HG03097 (cell line): ENCODE results near the gene MAEA.
"Not testable (repeated sequence)": the region's sequence is repeated elsewhere in the genome, so short reads cannot be mapped to it uniquely, and the experiment has no call there.

Source experiments
- ATAC-seq: cut with Tn5 transposase; IDR thresholded peaks from one replicate; pipeline ENCODE4 v1.9.1; 2021; ENCODE audit not compliant: unreplicated experiment, low FRiP score

Gene MAEA

GRCh38 chr4:1333256-1333655, 43.6 kb downstream of the MAEA start:
- ATAC-seq, result no peak

- ATAC-seq, result not testable (repeated sequence)
Observed at GRCh38 chr4:1333851-1334578, 44.3 kb downstream of the MAEA start.

- ATAC-seq, result no peak
Observed at GRCh38 chr4:1334579-1334895, 44.8 kb downstream of the MAEA start.

GRCh38 chr4:1335193-1335883, 45.6 kb downstream of the MAEA start:
- not testable (repeated sequence) for ATAC-seq

- no peak for ATAC-seq
Observed at GRCh38 chr4:1336088-1336491, 46.4 kb downstream of the MAEA start.

GRCh38 chr4:1337376-1337831, 47.7 kb downstream of the MAEA start:
- ATAC-seq, result no peak

- no peak for ATAC-seq
Observed at GRCh38 chr4:1337951-1338751, 48.5 kb downstream of the MAEA start.

- no peak for ATAC-seq
Observed at GRCh38 chr4:1338752-1339414, 49.2 kb downstream of the MAEA start.

- no peak for ATAC-seq
Observed at GRCh38 chr4:1339489-1339888, 49.8 kb downstream of the MAEA start.

- no peak for ATAC-seq
Observed at GRCh38 chr4:1340181-1340747, 50.6 kb downstream of the MAEA start.

GRCh38 chr4:1340861-1341260, 51.2 kb downstream of the MAEA start:
- ATAC-seq, result no peak

GRCh38 chr4:1342003-1342402, 52.3 kb downstream of the MAEA start:
- ATAC-seq, result no peak

GRCh38 chr4:1344696-1345095, 55.0 kb downstream of the MAEA start:
- ATAC-seq, result no peak

- ATAC-seq, result peak; percentile 2
Observed at GRCh38 chr4:1345903-1346780, 56.5 kb downstream of the MAEA start.

GRCh38 chr4:1346781-1347409, 57.2 kb downstream of the MAEA start, which contains the start of gene UVSSA:
TSS of gene UVSSA (plus strand) at chr4:1347208. CDS start at chr4:1348092, 884 bp downstream.
- peak; percentile 90 for ATAC-seq

- ATAC-seq, result peak; percentile 21
Observed at GRCh38 chr4:1347410-1347864, 57.7 kb downstream of the MAEA start.

- no peak for ATAC-seq
Observed at GRCh38 chr4:1348014-1348513, 58.4 kb downstream of the MAEA start.

- ATAC-seq, result no peak
Observed at GRCh38 chr4:1348746-1349145, 59.1 kb downstream of the MAEA start.
